MM.1S (cell line): ENCODE results near the gene CD74.
"Not testable (repeated sequence)": the region's sequence is repeated elsewhere in the genome, so short reads cannot be mapped to it uniquely, and the experiment has no call there.

Experiments
- DNase-seq: peaks from one replicate; pipeline ENCODE4 v3.0.0-alpha.2; 2015
- H2AFZ ChIP-seq: fragments of 300-600 bp; sonication (generic); 2 replicates; pipeline ENCODE4 v1.6.0; 2016; ENCODE audit warnings: antibody characterized with exemption, low read length
- H3F3A ChIP-seq: fragments of 300-600 bp; sonication (generic); 2 replicates; pipeline ENCODE4 v1.6.1; 2016; ENCODE audit warnings: mild to moderate bottlenecking, antibody characterized with exemption, low read length, moderate library complexity, mixed read lengths; ENCODE audit not compliant: insufficient read depth
- H3K27ac ChIP-seq: fragments of 300-600 bp; sonication (generic); 2 replicates; pipeline ENCODE4 v1.5.1; 2016; ENCODE audit warnings: mild to moderate bottlenecking, low read length
- H3K27me3 ChIP-seq: fragments of 300-600 bp; sonication (generic); replicated peaks from 2 replicates; pipeline ENCODE4 v1.6.0; 2016; ENCODE audit warnings: low read length; ENCODE audit not compliant: insufficient read depth
- H3K36me3 ChIP-seq: fragments of 300-600 bp; sonication (generic); replicated peaks from 2 replicates; pipeline ENCODE4 v1.6.1; 2016; ENCODE audit warnings: mild to moderate bottlenecking, low read length, mixed read lengths; ENCODE audit not compliant: insufficient read depth
- H3K4me1 ChIP-seq: fragments of 300-600 bp; sonication (generic); 2 replicates; pipeline ENCODE4 v1.6.1; 2016; ENCODE audit warnings: low read length, mixed read lengths
- H3K4me2 ChIP-seq: fragments of 300-600 bp; sonication (generic); 2 replicates; pipeline ENCODE4 v1.6.0; 2016; ENCODE audit warnings: low read depth, low read length
- H3K4me3 ChIP-seq: fragments of 300-600 bp; sonication (generic); 2 replicates; pipeline ENCODE4 v1.5.1; 2016; ENCODE audit warnings: low read length, mixed read lengths
- H3K79me2 ChIP-seq: fragments of 300-600 bp; sonication (generic); 2 replicates; pipeline ENCODE4 v1.6.1; 2016; ENCODE audit warnings: mixed run types, low read length, mixed read lengths
- H3K9ac ChIP-seq: fragments of 300-600 bp; sonication (generic); 2 replicates; pipeline ENCODE4 v1.6.1; 2016; ENCODE audit warnings: low read length, mixed read lengths
- H3K9me2 ChIP-seq: fragments of 300-600 bp; sonication (generic); replicated peaks from 2 replicates; pipeline ENCODE4 v1.6.1; 2016; ENCODE audit warnings: mild to moderate bottlenecking, low read length, mixed read lengths; ENCODE audit not compliant: insufficient read depth
- H3K9me3 ChIP-seq: fragments of 300-600 bp; sonication (generic); replicated peaks from 2 replicates; pipeline ENCODE4 v1.6.1; 2016; ENCODE audit warnings: mild to moderate bottlenecking, low read length, mixed read lengths; ENCODE audit not compliant: insufficient read depth
- H4K20me1 ChIP-seq: fragments of 300-600 bp; sonication (generic); 2 replicates; pipeline ENCODE4 v1.6.1; 2016; ENCODE audit warnings: mild to moderate bottlenecking, low read length, moderate library complexity, mixed read lengths; ENCODE audit not compliant: insufficient read depth
- CTCF ChIP-seq: fragments of 300-600 bp; sonication (generic); IDR thresholded peaks from 2 replicates; pipeline ENCODE4 v1.5.1; 2016; ENCODE audit warnings: antibody characterized with exemption, low read length, mixed read lengths
- EZH2 ChIP-seq: fragments of 300-600 bp; sonication (generic); optimal IDR thresholded peaks from 2 replicates; pipeline ENCODE3; 2017; ENCODE audit warnings: low read depth, mild to moderate bottlenecking, antibody characterized with exemption, low read length, mixed read lengths
- EZH2phosphoT487 ChIP-seq: fragments of 300-600 bp; sonication (generic); IDR thresholded peaks from 2 replicates; pipeline ENCODE4 v1.6.1; 2018; ENCODE audit warnings: antibody characterized with exemption, low read length

CD74 gene

GRCh38 chr5:150454492-150455229 lies 42.0 kb upstream of the CD74 start:
- no peak overlapping the region for H3K4me3 ChIP-seq
- H2AFZ ChIP-seq: no peak overlapping the region
- H3K9ac ChIP-seq: no peak overlapping the region
- H3K79me2 ChIP-seq: no peaks in the 10 kb centered on the region
- H3F3A ChIP-seq: peaks cover 8% of the 10 kb centered on the region; the same call in 1 of the 2 replicates
- TF ChIP-seq EZH2phosphoT487: no peak
- no peak for TF ChIP-seq EZH2
- no peak for TF ChIP-seq CTCF
- no peak overlapping the region for H3K4me2 ChIP-seq
- H3K9me3 ChIP-seq: no peaks in the 10 kb centered on the region
- no peaks in the 10 kb centered on the region for H4K20me1 ChIP-seq
- no peaks in the 10 kb centered on the region for H3K36me3 ChIP-seq
- peaks cover 14% of the 10 kb centered on the region for H3K4me1 ChIP-seq
- H3K9me2 ChIP-seq: no peaks in the 10 kb centered on the region
- no peak overlapping the region for H3K27ac ChIP-seq
- no peak for DNase-seq
- H3K27me3 ChIP-seq: 0 out of 2 replicates have a peak, but pooled peaks cover 4% of the 10 kb centered on the region

GRCh38 chr5:150454027-150454426 lies 41.3 kb upstream of the CD74 start:
- H3K79me2 ChIP-seq, H3F3A ChIP-seq, H3K9me3 ChIP-seq, H4K20me1 ChIP-seq, H3K4me2 ChIP-seq, H3K4me3 ChIP-seq, H3K9ac ChIP-seq, H2AFZ ChIP-seq, DNase-seq, H3K27me3 ChIP-seq, H3K36me3 ChIP-seq, H3K27ac ChIP-seq, H3K9me2 ChIP-seq: not testable (repeated sequence)
- H3K4me1 ChIP-seq: peaks cover 14% of the 10 kb centered on the region

GRCh38 chr5:150452914-150453313 lies 40.2 kb upstream of the CD74 start:
- no peak for DNase-seq
- no peaks in the 10 kb centered on the region for H3K9me3 ChIP-seq
- H3K4me2 ChIP-seq: no peak overlapping the region
- H3K9me2 ChIP-seq: no peaks in the 10 kb centered on the region
- peaks cover 17% of the 10 kb centered on the region for H3K79me2 ChIP-seq
- H3K4me3 ChIP-seq: no peak overlapping the region
- no peaks in the 10 kb centered on the region; the same call in 1 of the 2 replicates for H3K36me3 ChIP-seq
- H4K20me1 ChIP-seq: peaks cover 6% of the 10 kb centered on the region
- TF ChIP-seq CTCF: no peak
- no peak overlapping the region for H3K9ac ChIP-seq
- peaks cover 18% of the 10 kb centered on the region for H3K4me1 ChIP-seq
- no peak overlapping the region for H2AFZ ChIP-seq
- 0 out of 2 replicates have a peak, but pooled peaks cover 4% of the 10 kb centered on the region for H3K27me3 ChIP-seq
- H3F3A ChIP-seq: peaks cover 8% of the 10 kb centered on the region; the same call in 1 of the 2 replicates
- no peak overlapping the region for H3K27ac ChIP-seq

GRCh38 chr5:150451594-150451993 lies 38.9 kb upstream of the CD74 start:
- Histone ChIP-seq H3K9ac (no peak overlapping the region), H4K20me1 (peaks cover 19% of the 10 kb centered on the region), H3K27me3 (0 out of 2 replicates have a peak, but pooled peaks cover 4% of the 10 kb centered on the region), H3K4me2 (no peak overlapping the region), H3K4me1 (peaks cover 13% of the 10 kb centered on the region; the same call in 1 of the 2 replicates), H3K79me2 (peaks cover 30% of the 10 kb centered on the region), H3K9me3 (no peaks in the 10 kb centered on the region), H3F3A (peaks cover 7% of the 10 kb centered on the region; the same call in 1 of the 2 replicates), H3K36me3 (peaks cover 7% of the 10 kb centered on the region), H3K27ac (no peak overlapping the region), H2AFZ (no peak overlapping the region), H3K9me2 (no peaks in the 10 kb centered on the region), H3K4me3 (no peak overlapping the region)
- TF ChIP-seq EZH2: no peak
- no peak for TF ChIP-seq EZH2phosphoT487
- TF ChIP-seq CTCF: no peak
- no peak for DNase-seq
